Stimulated activated CD8-positive, alpha-beta memory T cell treated with anti-CD3 and anti-CD28 coated beads, Interleukin-12 subunit alpha, Interleukin-12 subunit beta, amount 100 ng/mL, for 1 hour (primary cell): ENCODE data around the gene REPS2.

Experiments used
- DNase-seq: peaks from one replicate; pipeline ENCODE4 v3.0.0-alpha.2; 2020; ENCODE audit warnings: low read depth

The REPS2 gene

DNA sequence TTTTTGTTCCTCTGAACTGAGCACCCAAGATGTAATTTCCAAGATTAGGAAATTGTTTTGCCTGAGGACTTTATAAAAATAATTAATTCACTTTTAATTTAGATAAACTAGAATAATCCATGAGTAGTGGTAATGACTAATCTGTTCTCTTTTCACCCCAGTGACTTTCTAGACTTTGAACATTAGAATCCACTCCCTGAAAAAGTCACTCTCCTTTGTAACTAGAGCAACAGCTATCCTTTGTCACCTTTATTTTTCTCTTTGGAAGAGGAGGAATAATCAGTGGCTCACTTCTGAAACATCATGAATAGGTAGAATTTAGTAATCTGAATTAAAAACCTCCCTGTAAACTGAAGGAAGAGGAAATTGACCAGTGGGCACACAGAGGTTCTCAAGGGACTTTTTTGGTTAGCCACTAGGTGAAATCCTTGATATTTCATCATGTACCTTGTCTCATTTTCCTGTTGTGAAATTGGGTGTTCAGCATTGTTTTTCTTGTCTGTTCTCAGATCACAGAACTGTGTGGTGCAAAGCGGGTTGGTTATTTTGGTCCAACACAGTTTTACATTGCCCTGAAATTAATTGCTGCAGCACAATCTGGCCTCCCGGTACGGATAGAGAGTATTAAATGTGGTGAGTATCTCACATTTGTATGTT, 59.4 kb downstream of the REPS2 start:
- no peak for DNase-seq

DNA sequence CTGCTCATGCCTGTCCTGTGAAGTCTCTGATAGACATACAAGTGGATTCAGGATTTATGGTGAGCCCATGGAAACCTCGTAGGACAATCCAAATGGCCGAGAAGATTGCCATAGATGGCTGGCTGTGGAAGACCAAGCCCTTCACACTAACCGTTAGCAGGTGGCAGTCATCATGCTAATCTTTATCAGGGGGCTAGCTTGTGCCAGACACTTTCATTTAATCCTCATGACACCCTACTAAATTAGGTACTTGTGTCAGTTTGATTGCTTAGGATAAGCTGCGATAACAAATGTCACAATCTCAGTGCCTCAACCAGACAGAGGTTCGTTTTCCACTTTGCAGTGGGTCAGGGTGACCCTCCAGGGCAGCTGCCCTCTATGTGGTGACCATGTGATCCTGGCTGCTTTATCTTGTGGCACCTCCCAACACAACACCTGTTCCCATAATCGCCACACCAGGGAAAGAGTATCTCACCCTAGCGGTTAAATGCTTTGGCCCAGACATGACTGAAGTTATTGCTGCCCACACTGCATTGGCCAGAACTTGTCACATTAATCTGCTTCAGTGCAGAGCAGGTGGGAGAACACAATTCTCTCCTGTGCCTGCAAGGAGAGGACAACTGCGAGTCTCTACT, 60.8 kb downstream of the REPS2 start:
- DNase-seq: no peak

GRCh38 chrX:17009856-17010625, 63.6 kb downstream of the REPS2 start:
- DNase-seq: no peak

GRCh38 chrX:17012465-17012864, 66.0 kb downstream of the REPS2 start:
- no peak for DNase-seq

DNA sequence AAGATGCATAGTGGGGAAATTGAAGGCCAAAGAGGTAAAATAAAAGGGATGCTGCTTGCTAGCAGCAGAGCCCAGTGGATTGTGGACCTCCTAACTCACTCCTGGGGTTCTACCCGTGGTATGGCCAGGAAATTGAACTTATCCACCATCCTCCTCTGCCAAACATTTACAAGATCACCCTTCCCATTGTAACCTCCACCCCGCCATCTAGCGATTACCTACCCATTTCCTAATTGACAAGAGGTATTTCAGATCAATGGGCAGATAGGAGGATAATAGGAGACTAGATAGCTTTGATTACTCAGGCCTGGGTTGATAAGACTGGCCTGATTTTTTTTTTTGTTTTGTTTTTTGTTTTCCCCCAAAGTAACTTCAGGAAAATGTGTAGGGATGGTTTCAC, 67.8 kb downstream of the REPS2 start:
- DNase-seq: no peak

DNA sequence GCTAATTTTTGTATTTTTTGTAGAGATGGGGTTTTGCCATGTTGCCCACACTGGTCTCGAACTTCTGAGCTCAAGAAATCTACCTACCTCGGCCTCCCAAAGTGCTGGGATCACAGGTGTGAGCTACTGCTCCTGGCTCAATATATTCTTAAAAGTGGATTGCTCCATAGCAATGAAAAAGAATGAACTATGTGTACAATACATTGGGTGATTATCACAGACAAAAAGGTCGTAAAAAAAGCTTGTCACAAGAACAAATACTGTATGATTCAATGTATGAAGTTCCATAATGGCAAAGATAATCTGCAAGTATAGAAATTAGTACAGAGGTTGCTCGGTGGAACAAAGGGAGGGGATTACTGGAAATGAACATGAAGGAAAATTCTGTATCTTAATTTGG, 70.7 kb downstream of the REPS2 start:
- no peak for DNase-seq

- DNase-seq: no peak
These were observed 73.9 kb downstream of the REPS2 start for GRCh38 chrX:17020356-17020755.

- no peak for DNase-seq
These were observed 74.7 kb downstream of the REPS2 start for GRCh38 chrX:17020851-17021821.

- DNase-seq: no peak
These were observed 75.6 kb downstream of the REPS2 start for GRCh38 chrX:17021851-17022604.

DNA sequence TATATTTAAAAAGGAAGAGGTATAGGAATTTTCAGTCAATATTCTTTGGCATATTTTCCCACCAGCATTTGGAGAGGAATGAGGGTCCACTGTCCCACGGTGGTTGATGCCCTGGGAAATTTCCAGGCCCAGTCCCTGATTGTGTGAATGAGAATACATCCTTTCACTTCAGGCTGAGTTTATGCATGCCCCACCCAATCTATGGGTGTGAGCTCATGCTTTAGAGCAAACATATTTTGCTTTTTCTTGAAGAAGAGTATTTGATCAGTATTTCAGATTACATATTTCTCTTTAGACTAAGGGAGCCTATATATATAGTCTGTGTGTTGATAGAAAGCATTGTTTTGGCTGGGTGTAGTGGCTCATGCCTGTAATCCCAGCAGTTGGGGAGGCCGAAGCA, 77.2 kb downstream of the REPS2 start:
- no peak for DNase-seq

GRCh38 chrX:17024886-17025285, 78.4 kb downstream of the REPS2 start:
- DNase-seq: no peak

DNA sequence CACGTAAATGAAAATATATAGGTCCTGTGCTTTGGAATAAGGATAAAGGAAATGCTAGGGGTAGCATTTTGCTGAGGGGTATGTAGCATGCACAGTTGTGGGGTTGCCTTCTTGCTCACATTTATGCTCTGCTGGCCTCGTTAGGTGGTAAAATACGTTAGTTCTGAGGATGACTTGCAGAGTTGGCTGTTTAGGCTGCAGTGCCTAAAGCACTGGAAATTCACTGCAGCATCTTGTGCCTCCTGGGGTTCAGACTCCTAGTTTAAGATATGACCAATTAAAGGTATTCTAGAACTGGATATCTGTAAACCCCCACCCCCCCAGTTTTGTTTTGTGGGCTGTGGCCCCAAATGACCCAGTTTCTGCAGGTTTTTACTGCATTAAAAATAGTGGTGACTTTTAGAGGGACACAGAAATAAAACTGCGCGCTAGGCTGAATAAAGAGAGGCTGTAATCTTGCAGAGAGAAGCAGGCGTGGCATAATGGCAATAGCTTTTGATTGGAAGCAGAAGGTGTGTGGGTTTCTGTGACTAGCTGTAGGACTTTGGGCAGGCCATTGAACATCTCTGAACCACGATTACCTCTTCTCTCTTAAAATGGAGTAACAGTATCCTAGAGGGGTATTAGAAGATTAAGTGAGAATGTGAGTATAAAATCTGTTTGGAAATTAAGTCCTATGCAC, 79.3 kb downstream of the REPS2 start:
- no peak for DNase-seq

- no peak for DNase-seq
These were observed 81.5 kb downstream of the REPS2 start for GRCh38 chrX:17027931-17028330.

DNA sequence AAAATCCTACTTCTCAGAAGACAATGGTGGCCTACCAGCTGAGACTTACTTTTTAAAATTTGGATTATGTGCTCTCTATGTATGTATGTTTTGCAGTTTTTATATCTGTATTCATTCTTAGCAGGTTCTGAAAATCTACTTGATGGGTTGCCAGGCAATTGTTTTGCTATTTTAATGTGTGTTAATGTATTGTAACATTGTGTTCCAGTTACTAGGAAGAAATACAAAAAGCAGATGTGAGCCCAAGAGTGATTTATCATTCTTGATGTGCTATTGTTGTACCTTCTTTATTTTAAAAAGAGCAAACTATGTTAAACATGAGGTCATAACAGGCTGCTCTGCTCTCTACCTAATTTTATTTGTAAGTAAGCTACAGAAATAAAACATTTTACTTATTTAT, 81.9 kb downstream of the REPS2 start:
- no peak for DNase-seq

DNA sequence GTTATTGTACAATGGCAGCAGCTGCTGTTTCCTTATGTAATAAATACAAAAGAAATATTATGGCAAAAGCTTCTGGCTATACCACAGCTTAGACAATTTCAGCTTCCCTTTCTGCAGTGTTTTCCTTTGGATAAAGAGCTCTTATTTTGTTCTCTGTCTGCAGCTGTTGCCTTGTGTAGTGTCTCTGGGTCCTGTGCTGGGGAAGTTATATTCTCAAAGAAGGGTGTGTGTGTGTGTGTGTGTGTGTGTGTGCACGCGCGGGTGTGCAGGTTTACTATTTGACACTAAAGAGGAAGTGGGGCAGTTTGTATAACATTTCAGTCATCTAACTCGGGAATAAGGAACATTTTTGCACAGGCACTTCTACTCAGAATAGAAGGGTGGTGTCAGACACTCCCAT, 83.6 kb downstream of the REPS2 start:
- no peak for DNase-seq

DNA sequence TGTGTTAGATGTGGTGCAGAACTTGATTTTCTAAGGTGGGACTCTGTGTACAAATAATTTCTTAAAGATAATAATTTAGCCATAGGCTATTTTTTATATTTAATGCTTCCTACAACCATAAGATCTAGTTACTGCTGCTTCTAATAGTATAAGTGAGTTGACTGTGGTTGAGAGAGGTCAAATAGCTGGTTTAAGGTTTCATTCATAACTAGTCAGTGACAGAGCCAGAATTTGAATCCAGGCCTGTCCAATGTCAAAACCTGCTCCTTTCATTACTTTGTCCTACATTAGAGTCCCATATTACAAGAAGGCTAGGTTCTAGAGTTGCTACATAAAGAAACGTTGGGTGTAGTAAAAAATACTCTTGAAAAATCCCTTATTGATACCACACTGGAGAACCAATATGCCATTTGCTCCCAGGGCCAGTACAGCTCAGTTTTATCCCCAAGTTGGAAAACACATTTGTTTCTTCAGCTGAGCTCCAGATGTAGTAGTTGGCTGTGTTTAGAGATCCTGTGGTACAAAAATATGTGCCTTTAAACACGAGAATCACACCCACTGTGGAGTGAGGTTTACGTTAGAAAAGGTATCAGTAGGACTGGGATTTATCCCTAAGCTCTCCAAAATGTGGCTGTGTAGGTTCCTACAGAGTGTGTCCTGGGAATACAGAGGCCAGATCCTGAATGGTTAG, 84.3 kb downstream of the REPS2 start:
- DNase-seq: no peak

DNA sequence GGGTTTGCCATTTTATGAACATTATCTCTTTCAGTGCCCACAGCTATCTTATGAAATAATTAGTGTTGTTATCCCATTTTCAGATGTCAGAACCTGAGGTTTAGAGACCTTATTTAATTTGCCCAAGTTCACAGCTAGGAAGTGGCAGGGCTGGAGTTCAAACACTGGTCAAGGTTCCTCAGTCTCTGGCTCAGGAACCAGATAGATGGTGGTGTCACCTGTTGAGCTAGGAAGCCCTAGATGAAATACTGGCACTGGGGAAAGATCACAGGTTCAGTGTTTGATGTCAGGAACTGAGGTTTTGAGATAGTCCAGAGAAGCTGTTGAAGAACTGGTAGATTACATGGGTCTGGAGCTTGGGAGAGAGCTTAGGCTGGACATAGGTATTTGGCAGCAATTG, 85.4 kb downstream of the REPS2 start:
- DNase-seq: no peak

- no peak for DNase-seq
These were observed 85.9 kb downstream of the REPS2 start for GRCh38 chrX:17032351-17032750.

- DNase-seq: no peak
These were observed 86.8 kb downstream of the REPS2 start for GRCh38 chrX:17033225-17033624.

DNA sequence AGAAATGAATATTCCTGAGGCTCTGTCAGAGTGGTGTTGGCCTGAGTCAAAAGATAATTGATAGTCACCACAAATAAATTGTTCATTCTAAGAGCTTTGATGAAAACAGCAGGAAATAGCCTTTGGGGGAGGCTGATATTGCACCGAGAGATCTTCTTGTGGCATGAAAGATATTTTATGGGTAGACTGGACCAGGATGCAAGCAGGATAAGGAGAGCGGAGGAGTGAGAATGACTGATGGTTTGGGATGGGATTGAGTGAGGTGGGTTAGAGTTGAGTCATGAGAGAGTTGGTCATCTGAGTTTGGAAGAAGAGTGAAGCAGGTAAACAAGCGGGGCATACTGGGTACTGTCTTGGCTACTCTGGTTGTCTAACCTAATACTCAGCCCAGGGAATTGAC, 88.7 kb downstream of the REPS2 start:
- DNase-seq: no peak
